Measurements from ENCODE around the gene CCNL2. TPM values are rescaled to one million over a fixed set of nuclear protein-coding genes. Genes with fewer than 3 reads are reported as not detected.

Gene CCNL2
- total RNA-seq, 1 donor, result 130 TPM

GRCh38 chr1:1438531-1439381, 39.6 kb upstream of the CCNL2 start:
- TF ChIP-seq CTCF (IDR thresholded peaks at IDR 0.05; ENCODE audit: insufficient read depth, low read depth, low read length), result no peak
- no peak overlapping the region for H3K4me3 ChIP-seq (ENCODE audit: low read depth, low read length)
- no peak for DNase-seq (ENCODE audit: low read depth)

- DNase-seq (ENCODE audit: low read depth), result no peak
- no peak overlapping the region for H3K4me3 ChIP-seq (ENCODE audit: low read depth, low read length)
- TF ChIP-seq CTCF (IDR thresholded peaks at IDR 0.05; ENCODE audit: insufficient read depth, low read depth, low read length), result no peak
Measured at GRCh38 chr1:1437904-1438376, 38.8 kb upstream of the CCNL2 start.

- no peak overlapping the region for H3K4me3 ChIP-seq (ENCODE audit: low read depth, low read length)
- DNase-seq (ENCODE audit: low read depth), result no peak
- TF ChIP-seq CTCF (IDR thresholded peaks at IDR 0.05; ENCODE audit: insufficient read depth, low read depth, low read length), result no peak
Measured at GRCh38 chr1:1437033-1437903, 38.1 kb upstream of the CCNL2 start.

GRCh38 chr1:1436630-1437032, 37.5 kb upstream of the CCNL2 start:
- DNase-seq (ENCODE audit: low read depth), result no peak
- peak overlapping the region; percentile 57 for H3K4me3 ChIP-seq (ENCODE audit: low read depth, low read length)

GRCh38 chr1:1435911-1436629, 36.9 kb upstream of the CCNL2 start:
- peak overlapping the region; percentile 57 for H3K4me3 ChIP-seq (ENCODE audit: low read depth, low read length)
- TF ChIP-seq CTCF (IDR thresholded peaks at IDR 0.05; ENCODE audit: insufficient read depth, low read depth, low read length), result no peak
- no peak for DNase-seq (ENCODE audit: low read depth)

More at GRCh38 chr1:1436630-1437032, 37.5 kb upstream of the CCNL2 start:
- no peak for TF ChIP-seq CTCF (IDR thresholded peaks at IDR 0.05; ENCODE audit: insufficient read depth, low read depth, low read length)

Measured in fibroblast of villous mesenchyme (primary cell).